GM12801 (cell line): ENCODE measurements around the gene HAPSTR1.

Experiments used
- CTCF ChIP-seq: IDR thresholded peaks from one replicate; pipeline ENCODE4 v1.5.1; 2011; ENCODE audit warnings: control low read depth; ENCODE audit not compliant: insufficient read length; ENCODE audit errors: extremely low read depth

Gene HAPSTR1

DNA sequence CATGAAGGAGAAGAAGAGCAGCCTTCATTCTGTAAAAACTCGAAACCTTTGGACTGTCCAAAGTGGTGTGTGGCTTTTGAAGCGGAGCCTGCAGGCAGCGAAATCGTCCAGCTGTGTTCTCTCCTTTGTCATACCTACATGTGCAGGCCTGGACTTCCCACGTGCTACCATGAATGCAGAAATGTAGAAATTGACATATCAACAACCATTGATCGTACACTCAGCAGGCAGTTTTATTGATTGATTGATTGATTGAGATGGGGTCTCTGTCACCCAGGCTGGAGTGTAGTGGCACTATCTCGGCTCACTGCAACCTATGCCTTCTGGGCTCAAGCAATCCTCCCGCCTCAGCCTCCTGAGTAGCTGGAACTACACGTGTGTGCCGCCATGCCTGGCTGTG is 2.6 kb upstream of the HAPSTR1 start:
- TF ChIP-seq CTCF: no peak

DNA sequence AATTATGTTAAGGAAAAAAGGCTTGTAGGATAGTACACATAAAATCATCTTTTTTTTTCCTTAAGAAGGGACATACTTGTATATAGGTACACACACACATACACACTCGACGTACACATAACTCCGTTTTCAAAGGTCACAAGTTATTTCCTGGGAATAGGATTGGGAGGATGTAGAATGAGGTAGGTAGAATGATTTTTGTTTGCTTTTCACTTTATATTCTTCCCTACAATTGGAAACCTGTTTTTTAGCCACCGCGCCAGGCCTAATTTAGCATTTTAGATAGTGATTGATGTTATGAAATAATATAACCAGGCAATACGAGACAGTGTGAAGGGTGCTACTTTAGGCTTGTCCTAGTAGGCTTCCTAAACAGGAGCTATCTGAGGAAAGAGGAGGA is 1.8 kb upstream of the HAPSTR1 start:
- no peak for TF ChIP-seq CTCF

- no peak for TF ChIP-seq CTCF
Observed at GRCh38 chr16:9090101-9090959, 1.1 kb upstream of the HAPSTR1 start.

- TF ChIP-seq CTCF: no peak
Observed at GRCh38 chr16:9091867-9092281, 430 bp downstream of the HAPSTR1 start.

DNA sequence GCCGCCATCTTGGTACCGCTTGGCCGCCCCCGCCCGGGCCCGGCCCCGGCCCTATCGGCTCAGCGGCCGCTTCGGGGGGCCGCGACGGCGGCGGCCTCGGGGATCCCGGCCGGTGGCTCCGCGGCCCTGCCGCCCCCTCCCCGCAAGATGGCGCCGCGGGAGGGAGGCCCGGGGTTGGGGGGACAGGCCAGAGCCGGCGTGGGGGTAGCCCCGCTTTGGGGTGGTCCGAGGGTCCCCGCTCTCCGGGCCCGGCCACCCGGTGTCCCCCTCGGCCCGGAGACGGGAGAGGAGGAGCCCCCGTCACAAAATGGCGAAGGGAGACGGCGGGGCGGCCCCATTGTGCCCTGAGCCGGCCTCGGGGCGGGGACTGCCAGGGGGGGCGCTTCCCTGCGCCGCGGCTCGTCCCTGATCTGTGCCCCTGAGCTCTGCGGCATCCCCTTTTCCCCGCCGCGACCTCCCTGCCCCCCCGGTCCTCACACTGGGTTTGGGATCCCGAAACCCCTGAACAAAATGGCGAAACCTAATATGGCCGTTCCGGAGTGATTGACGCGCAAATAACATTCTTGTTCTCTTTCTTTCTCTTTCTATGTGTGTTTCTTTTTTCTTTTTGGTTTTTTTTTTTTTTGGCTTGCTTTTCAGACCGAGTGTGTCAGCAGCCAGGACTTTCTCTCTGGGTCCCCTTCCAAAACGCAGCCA is 986 bp downstream of the HAPSTR1 start:
- no peak for TF ChIP-seq CTCF

DNA sequence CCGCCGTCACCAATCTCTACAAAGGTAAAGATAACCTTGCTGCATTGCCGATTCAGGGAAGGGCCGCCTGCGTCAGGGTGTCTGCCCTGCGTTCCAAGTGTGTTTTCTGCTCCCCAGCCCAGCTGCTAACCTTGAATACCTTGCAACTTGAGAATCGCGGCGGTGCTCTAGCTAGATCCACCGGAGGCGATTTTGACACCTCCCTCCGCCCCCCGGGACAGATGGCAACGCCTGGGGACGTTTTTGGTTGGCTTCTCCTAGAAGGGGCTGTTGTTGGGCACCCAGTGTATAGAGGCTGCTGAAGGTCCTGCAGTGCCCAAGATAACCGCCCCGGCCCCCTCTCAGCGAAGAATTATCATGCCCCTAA is 1.5 kb downstream of the HAPSTR1 start:
- no peak for TF ChIP-seq CTCF

- no peak for TF ChIP-seq CTCF
Observed at GRCh38 chr16:9094011-9094846, 2.8 kb downstream of the HAPSTR1 start.
